OCI-LY7 (cell line): Measurements from ENCODE around the gene HAPLN2. TPM values are rescaled to one million over a fixed set of nuclear protein-coding genes. Genes with fewer than 3 reads are reported as not detected.

ENCODE experiments used
- BruUV-seq: library from RNA; stranded (reverse); fragments of 400-500 nt; replicated peaks from 2 replicates; lab custom pipeline; 2021; lab: Mats Ljungman, UMichigan
- CTCF ChIA-PET: fragments of 300-600 bp; sonication (Branson Sonifier 250); formaldehyde crosslinking; loops from one replicate; lab custom pipeline; 2022; ENCODE audit warnings: antibody characterized with exemption; ENCODE audit not compliant: unreplicated experiment; lab: Charles Lee
- POLR2A ChIA-PET: fragments of 300-600 bp; sonication (Branson Sonifier 250); formaldehyde crosslinking; loops from one replicate; lab custom pipeline; 2022; ENCODE audit warnings: antibody characterized with exemption; lab: Charles Lee
- DNase-seq: peaks from one replicate; pipeline ENCODE4 v3.0.0-alpha.2; 2015; ENCODE audit warnings: low spot score
- H2AFZ ChIP-seq: fragments of 200-600 bp; sonication (generic), shearing (Covaris generic); 2 replicates; pipeline ENCODE4 v1.6.1; 2014; ENCODE audit warnings: mild to moderate bottlenecking, antibody characterized with exemption, low read length, moderate library complexity
- H3K27ac ChIP-seq: fragments of 200-600 bp; sonication (generic); 2 replicates; pipeline ENCODE4 v1.5.1; 2014; ENCODE audit warnings: mixed run types, low read depth, mild to moderate bottlenecking, moderate library complexity, low read length, inconsistent platforms; ENCODE audit not compliant: poor library complexity, severe bottlenecking
- H3K36me3 ChIP-seq: fragments of 200-600 bp; sonication (generic); 2 replicates; pipeline ENCODE4 v1.6.1; 2014; ENCODE audit warnings: mild to moderate bottlenecking, antibody characterized with exemption, low read length, moderate library complexity, mixed read lengths; ENCODE audit not compliant: insufficient read depth
- H3K4me1 ChIP-seq: fragments of 200-600 bp; sonication (generic); 2 replicates; pipeline ENCODE4 v1.5.1; 2014; ENCODE audit warnings: mild to moderate bottlenecking, low read length; ENCODE audit not compliant: insufficient read depth, poor library complexity, severe bottlenecking
- H3K4me2 ChIP-seq: fragments of 200-600 bp; sonication (generic); 2 replicates; pipeline ENCODE4 v1.6.1; 2014; ENCODE audit warnings: mild to moderate bottlenecking, low read length
- H3K4me3 ChIP-seq: fragments of 200-600 bp; sonication (generic); 2 replicates; pipeline ENCODE4 v1.5.1; 2014; ENCODE audit warnings: mild to moderate bottlenecking, low read depth, low read length; ENCODE audit not compliant: poor library complexity, severe bottlenecking
- H3K79me2 ChIP-seq: fragments of 200-600 bp; sonication (generic); 2 replicates; pipeline ENCODE4 v1.6.1; 2016; ENCODE audit warnings: low read depth, mild to moderate bottlenecking, low read length, moderate library complexity, mixed read lengths; ENCODE audit not compliant: insufficient read depth
- H3K9me2 ChIP-seq: fragments of 200-600 bp; sonication (generic); 2 replicates; pipeline ENCODE4 v1.6.1; 2016; ENCODE audit warnings: mild to moderate bottlenecking, low read length, mixed read lengths; ENCODE audit not compliant: insufficient read depth
- H3K9me3 ChIP-seq: fragments of 200-600 bp; sonication (generic); 2 replicates; pipeline ENCODE4 v1.6.1; 2014; ENCODE audit warnings: mild to moderate bottlenecking, mixed run types, low read length, mixed read lengths
- H4K20me1 ChIP-seq: fragments of 200-600 bp; sonication (generic); 2 replicates; pipeline ENCODE4 v1.6.1; 2014; ENCODE audit warnings: mild to moderate bottlenecking, antibody characterized with exemption, low read length, moderate library complexity, mixed read lengths; ENCODE audit not compliant: insufficient read depth
- CTCF ChIP-seq: fragments of 200-600 bp; sonication (generic); conservative IDR thresholded peaks from 2 replicates; pipeline ENCODE4 v1.5.1; 2014; ENCODE audit warnings: mild to moderate bottlenecking, antibody characterized with exemption, low read length, moderate library complexity, mixed read lengths
- EZH2phosphoT487 ChIP-seq: fragments of 200-600 bp; sonication (generic); IDR thresholded peaks from 2 replicates; pipeline ENCODE4 v1.6.1; 2018; ENCODE audit warnings: low read depth, borderline replicate concordance, mild to moderate bottlenecking, mixed run types, antibody characterized with exemption, low read length, moderate library complexity, mixed read lengths
- intact Hi-C: fragments of 100-400 bp; cut with micrococcal nuclease; formaldehyde crosslinking; loops from one replicate; pipeline ENCODE4 v1.10.0; 2022; ENCODE audit not compliant: unreplicated experiment
- total RNA-seq, 2 experiments: library from RNA; depleted of rRNA in 1 of 2; stranded (reverse); fragments of >200 nt in 1 of 2; shearing (Covaris generic) in 1 of 2; gene quantifications; 2 replicates each; pipeline ENCODE4 v1.2.3, GENCODE V29; 2014 to 2022

The HAPLN2 gene
- total RNA-seq, 2 experiments from 2014 or later = 0.41 to 1.1 TPM

- no peak overlapping the region for H3K27ac ChIP-seq
- intact Hi-C loops = no loop called here
- H3K4me2 ChIP-seq = no peak overlapping the region
- TF ChIP-seq CTCF = no peak; the same call in none of the 2 replicates
- TF ChIP-seq EZH2phosphoT487 = no peak
- H3K4me3 ChIP-seq = no peak overlapping the region
- no peaks in the 10 kb centered on the region for H3K79me2 ChIP-seq
- H2AFZ ChIP-seq = no peak overlapping the region
- H3K9me2 ChIP-seq = no peaks in the 10 kb centered on the region
- ChIA-PET POLR2A (interaction anchor here (0.7 to 1.2 kb wide), 2 partner anchors 12 to 399 kb away, joined by 3 to 4 read pairs; no protein-coding TSS in a partner anchor), CTCF (interaction anchor here (0.6 to 1.1 kb wide), 7 partner anchors 13 to 178 kb away, joined by 3 to 7 read pairs (median 3); no protein-coding TSS in a partner anchor)
- no peaks in the 10 kb centered on the region for H3K9me3 ChIP-seq
- H4K20me1 ChIP-seq = no peaks in the 10 kb centered on the region
- peaks cover 15% of the 10 kb centered on the region for H3K4me1 ChIP-seq
- BruUV-seq = no TSS peak
- DNase-seq = no peak
- no peaks in the 10 kb centered on the region for H3K36me3 ChIP-seq
These were observed 5.0 kb downstream of the HAPLN2 start for GRCh38 chr1:156623946-156624813.

DNA sequence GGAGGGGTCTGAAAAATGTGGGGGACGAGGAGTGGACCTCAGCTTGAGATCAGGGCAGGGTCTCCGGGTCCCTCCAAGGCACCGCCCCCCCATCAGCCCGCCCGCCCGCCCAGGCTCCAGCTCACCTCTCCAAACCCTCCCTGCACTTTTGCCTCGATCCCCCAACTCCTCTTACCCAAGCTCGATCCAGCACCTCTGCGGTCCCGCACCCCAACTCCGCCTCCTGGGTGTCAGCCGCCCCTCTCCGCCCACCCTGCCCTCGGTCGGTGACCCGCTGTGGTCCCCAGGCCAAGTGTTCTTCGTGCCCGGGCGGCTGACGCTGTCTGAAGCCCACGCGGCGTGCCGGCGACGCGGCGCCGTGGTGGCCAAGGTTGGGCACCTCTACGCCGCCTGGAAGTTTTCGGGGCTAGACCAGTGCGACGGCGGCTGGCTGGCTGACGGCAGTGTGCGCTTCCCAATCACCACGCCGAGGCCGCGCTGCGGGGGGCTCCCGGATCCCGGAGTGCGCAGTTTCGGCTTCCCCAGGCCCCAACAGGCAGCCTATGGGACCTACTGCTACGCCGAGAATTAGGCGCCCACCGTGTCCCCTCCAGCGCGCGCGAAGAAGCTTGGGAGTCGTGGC is 5.7 kb downstream of the HAPLN2 start:
- BruUV-seq = no TSS peak
- Histone ChIP-seq H3K9me3 (no peaks in the 10 kb centered on the region), H2AFZ (no peak overlapping the region), H3K9me2 (no peaks in the 10 kb centered on the region), H3K4me2 (no peak overlapping the region), H3K27ac (no peak overlapping the region), H3K4me3 (no peak overlapping the region), H3K36me3 (no peaks in the 10 kb centered on the region), H3K4me1 (peaks cover 19% of the 10 kb centered on the region), H4K20me1 (no peaks in the 10 kb centered on the region), H3K79me2 (no peaks in the 10 kb centered on the region)
- no peak for DNase-seq
- POLR2A ChIA-PET = interaction anchor here (1.2 kb wide), 1 partner anchor 12 kb away, joined by 4 read pairs; no protein-coding TSS in a partner anchor
- intact Hi-C loops = loop anchor here (5.0 kb wide), 2 partner anchors 102 to 243 kb away; partner anchors contain the start of genes ISG20L2 and METTL25B
- CTCF ChIA-PET = interaction anchor here (0.6 to 1.1 kb wide), 4 partner anchors 14 to 179 kb away, joined by 3 to 7 read pairs (median 5); no protein-coding TSS in a partner anchor
- no peak for TF ChIP-seq EZH2phosphoT487
- TF ChIP-seq CTCF = no peak
